ENCODE data around the gene HCRT. TPM values are rescaled to one million over a fixed set of nuclear protein-coding genes. Genes with fewer than 3 reads are reported as not detected.

The HCRT gene
- total RNA-seq, 2 experiments from 2014 or later, result not detected

- H3K27ac Mint-ChIP-seq, result peak overlapping the region; percentile 70
- H3K27me3 Mint-ChIP-seq (ENCODE audit: low read depth), result peaks cover 22% of the 10 kb centered on the region
- H3K9me3 Mint-ChIP-seq, result no peaks in the 10 kb centered on the region
- no peak for DNase-seq
- intact Hi-C loops (cut with micrococcal nuclease), result loop anchor here (1.0 to 5.0 kb wide), 5 partner anchors 65 to 344 kb away; partner anchors contain the start of gene STAT5A
- CTCF ChIA-PET, result interaction anchor here (0.8 to 2.2 kb wide), 4 partner anchors 11 to 224 kb away, joined by 3 to 9 read pairs (median 5); partner anchors contain the start of gene GHDC
- H3K4me3 Mint-ChIP-seq, result peak overlapping the region; percentile 86
- H3K4me1 Mint-ChIP-seq (ENCODE audit: low read depth), result peaks cover 48% of the 10 kb centered on the region
- H3K36me3 Mint-ChIP-seq (ENCODE audit: low read depth), result no peaks in the 10 kb centered on the region
These were observed 2.1 kb downstream of the HCRT start for GRCh38 chr17:42182927-42183734.

DNA sequence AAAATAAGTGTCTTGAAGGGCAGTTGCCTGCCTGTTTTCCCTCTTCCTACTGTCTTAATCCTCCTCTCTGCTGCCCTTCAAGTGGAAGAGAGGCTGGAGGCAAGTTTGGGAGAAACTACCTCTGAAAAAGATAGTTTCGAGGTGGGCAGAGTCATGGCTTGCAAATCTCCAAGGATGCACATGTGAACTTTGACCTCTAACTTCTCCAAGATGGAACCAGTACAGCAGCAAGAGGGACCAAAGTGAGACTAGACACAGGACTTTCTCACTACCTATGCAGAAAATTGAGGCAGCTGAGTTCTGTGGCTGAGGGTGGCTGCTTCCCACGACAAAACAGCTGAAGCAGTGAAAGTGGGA is 3.4 kb downstream of the HCRT start:
- Mint-ChIP-seq H3K9me3 (no peaks in the 10 kb centered on the region), H3K27ac (no peak overlapping the region), H3K27me3 (ENCODE audit: low read depth) (peaks cover 22% of the 10 kb centered on the region), H3K4me3 (peak overlapping the region; percentile 53), H3K36me3 (ENCODE audit: low read depth) (no peaks in the 10 kb centered on the region), H3K4me1 (ENCODE audit: low read depth) (peaks cover 48% of the 10 kb centered on the region)
- CTCF ChIA-PET, result interaction anchor here (0.6 to 2.7 kb wide), 18 partner anchors 9 to 233 kb away, joined by 3 to 13 read pairs (median 4); partner anchors contain the start of genes DHX58 and GHDC
- intact Hi-C loops (cut with micrococcal nuclease), result loop anchor here (1.0 to 5.0 kb wide), 8 partner anchors 27 to 345 kb away; partner anchors contain the start of genes RAB5C and STAT5A
- no peak for DNase-seq

GRCh38 chr17:42180922-42181850 is 4.1 kb downstream of the HCRT start, which contains the start of gene KCNH4:
TSS of gene KCNH4 (minus strand) at chr17:42181142. CDS start at chr17:42180945, 197 bp downstream.
- peak within 1 kb of the TSS; percentile 53 for H3K4me3 Mint-ChIP-seq
- intact Hi-C loops (cut with micrococcal nuclease), result loop anchor here (1.0 to 5.0 kb wide), 8 partner anchors 26 to 346 kb away; partner anchors contain the start of genes RAB5C and STAT5A
- CTCF ChIA-PET, result interaction anchor here (0.6 to 2.7 kb wide), 22 partner anchors 9 to 517 kb away, joined by 3 to 13 read pairs (median 4); partner anchors contain the start of genes DHX58 and GHDC
- peaks cover 22% of the 10 kb centered on the region for H3K27me3 Mint-ChIP-seq (ENCODE audit: low read depth)
- peak; percentile 91 for DNase-seq
- no peak within 1 kb of the TSS for H3K27ac Mint-ChIP-seq
- H3K4me1 Mint-ChIP-seq (ENCODE audit: low read depth), result peaks cover 48% of the 10 kb centered on the region
- no peaks in the 10 kb centered on the region for H3K36me3 Mint-ChIP-seq (ENCODE audit: low read depth)
- H3K9me3 Mint-ChIP-seq, result no peaks in the 10 kb centered on the region

DNA sequence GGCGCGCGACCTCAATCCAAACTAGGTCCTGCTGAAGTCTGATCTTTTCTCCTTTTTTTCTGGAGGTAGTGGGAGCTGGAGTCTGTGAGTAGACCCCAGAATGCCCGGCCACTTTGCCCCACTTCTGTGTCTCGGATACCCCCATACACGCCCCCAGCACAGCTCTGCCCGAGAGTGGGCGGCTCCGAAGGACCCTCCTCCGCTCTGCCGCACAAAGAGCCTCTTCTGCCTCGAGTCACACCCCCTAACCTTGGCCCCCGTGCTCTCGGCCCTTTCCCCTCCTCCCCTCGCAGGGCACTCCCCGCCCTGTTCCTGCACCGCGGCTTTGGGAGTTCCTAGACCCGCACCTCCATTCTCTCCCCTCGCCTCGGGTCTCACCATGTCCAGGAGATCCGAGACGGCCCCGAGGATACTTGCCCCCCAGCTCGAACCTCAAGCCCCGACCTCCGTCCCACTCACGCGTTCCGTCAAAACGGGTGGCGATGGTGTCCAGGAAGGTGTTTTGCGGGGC is 4.8 kb downstream of the HCRT start:
- Mint-ChIP-seq H3K4me3 (peak overlapping the region; percentile 51), H3K27ac (no peak overlapping the region), H3K27me3 (ENCODE audit: low read depth) (peaks cover 22% of the 10 kb centered on the region), H3K9me3 (no peaks in the 10 kb centered on the region), H3K36me3 (ENCODE audit: low read depth) (no peaks in the 10 kb centered on the region), H3K4me1 (ENCODE audit: low read depth) (peaks cover 48% of the 10 kb centered on the region)
- intact Hi-C loops (cut with micrococcal nuclease), result loop anchor here (2.0 to 5.0 kb wide), 6 partner anchors 26 to 347 kb away; partner anchors contain the start of genes RAB5C and STAT5A
- DNase-seq, result no peak
- CTCF ChIA-PET, result interaction anchor here (0.6 to 2.7 kb wide), 8 partner anchors 17 to 516 kb away, joined by 3 to 11 read pairs (median 4); no protein-coding TSS in a partner anchor

GRCh38 chr17:42179911-42180410 is 5.3 kb downstream of the HCRT start:
- Mint-ChIP-seq H3K36me3 (ENCODE audit: low read depth) (no peaks in the 10 kb centered on the region), H3K9me3 (no peaks in the 10 kb centered on the region), H3K4me1 (ENCODE audit: low read depth) (peaks cover 46% of the 10 kb centered on the region), H3K27me3 (ENCODE audit: low read depth) (peaks cover 22% of the 10 kb centered on the region), H3K4me3 (peak overlapping the region; percentile 51), H3K27ac (no peak overlapping the region)
- CTCF ChIA-PET, result interaction anchor here (0.6 to 2.7 kb wide), 9 partner anchors 9 to 515 kb away, joined by 3 to 11 read pairs (median 4); no protein-coding TSS in a partner anchor
- intact Hi-C loops (cut with micrococcal nuclease), result loop anchor here (2.0 to 5.0 kb wide), 6 partner anchors 25 to 347 kb away; partner anchors contain the start of genes RAB5C and STAT5A
- peak; percentile 51 for DNase-seq

DNA sequence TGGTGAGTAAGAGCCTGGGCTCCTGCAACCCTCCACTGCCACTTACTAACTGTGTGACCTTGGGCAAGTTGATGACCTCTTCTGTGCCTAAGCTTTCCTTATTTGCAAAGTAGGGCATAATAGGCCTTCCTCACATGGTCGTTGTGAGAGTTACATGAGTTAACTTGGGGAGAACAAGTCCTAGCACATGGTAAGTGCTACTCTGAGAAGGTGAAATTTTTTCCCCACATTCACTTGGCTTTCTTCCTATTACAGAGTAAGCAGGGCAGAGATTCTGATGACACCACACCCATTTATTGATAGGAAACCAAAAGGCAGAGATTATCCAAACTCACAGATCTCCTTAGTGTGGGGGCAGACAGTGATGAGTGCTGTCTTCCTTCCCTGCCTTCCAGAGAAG is 5.9 kb downstream of the HCRT start:
- H3K9me3 Mint-ChIP-seq, result no peaks in the 10 kb centered on the region
- no peak overlapping the region for H3K27ac Mint-ChIP-seq

GRCh38 chr17:42178817-42179216 is 6.4 kb downstream of the HCRT start:
- CTCF ChIA-PET, result interaction anchor here (0.7 to 1.5 kb wide), 4 partner anchors 48 to 220 kb away, joined by 3 to 5 read pairs (median 4); no protein-coding TSS in a partner anchor
- H3K36me3 Mint-ChIP-seq (ENCODE audit: low read depth), result no peaks in the 10 kb centered on the region
- intact Hi-C loops (cut with micrococcal nuclease), result no loop called here
- H3K4me3 Mint-ChIP-seq, result no peak overlapping the region
- peaks cover 37% of the 10 kb centered on the region for H3K4me1 Mint-ChIP-seq (ENCODE audit: low read depth)
- H3K9me3 Mint-ChIP-seq, result no peaks in the 10 kb centered on the region
- H3K27me3 Mint-ChIP-seq (ENCODE audit: low read depth), result peaks cover 22% of the 10 kb centered on the region
- no peak overlapping the region for H3K27ac Mint-ChIP-seq
- no peak for DNase-seq

More for the DNA sequence above, 5.9 kb downstream of the HCRT start:
- H3K4me3 Mint-ChIP-seq, result no peak overlapping the region
- intact Hi-C loops (cut with micrococcal nuclease), result no loop called here
- H3K36me3 Mint-ChIP-seq (ENCODE audit: low read depth), result no peaks in the 10 kb centered on the region
- DNase-seq, result no peak
- H3K27me3 Mint-ChIP-seq (ENCODE audit: low read depth), result peaks cover 22% of the 10 kb centered on the region
- H3K4me1 Mint-ChIP-seq (ENCODE audit: low read depth), result peaks cover 39% of the 10 kb centered on the region
- CTCF ChIA-PET, result interaction anchor here (0.6 to 1.5 kb wide), 6 partner anchors 8 to 416 kb away, joined by 3 to 5 read pairs (median 4); no protein-coding TSS in a partner anchor

DNA sequence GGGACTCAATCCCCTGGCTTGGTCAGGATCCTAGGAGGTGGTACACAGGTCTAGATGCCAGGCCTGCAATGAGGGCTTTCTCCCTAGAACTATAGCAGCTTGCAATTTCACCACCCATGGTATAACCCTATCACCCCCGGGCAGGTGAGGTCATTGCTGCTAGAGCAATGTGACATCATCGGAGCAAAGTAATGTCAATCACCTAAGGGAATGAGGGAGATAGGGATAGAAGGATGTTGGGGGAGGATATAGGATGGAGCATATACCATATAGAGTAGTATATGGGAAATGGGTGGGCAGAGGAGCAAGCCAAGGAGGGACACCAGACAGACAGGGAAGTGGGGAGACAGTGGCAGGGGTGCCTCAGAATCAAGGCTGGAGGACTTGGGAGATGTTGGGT is 7.6 kb downstream of the HCRT start:
- Mint-ChIP-seq H3K4me3 (no peak overlapping the region), H3K27me3 (ENCODE audit: low read depth) (peaks cover 18% of the 10 kb centered on the region), H3K36me3 (ENCODE audit: low read depth) (no peaks in the 10 kb centered on the region), H3K27ac (no peak overlapping the region), H3K4me1 (ENCODE audit: low read depth) (peaks cover 26% of the 10 kb centered on the region), H3K9me3 (no peaks in the 10 kb centered on the region)
- no peak for DNase-seq
- intact Hi-C loops (cut with micrococcal nuclease), result no loop called here
- CTCF ChIA-PET, result no interaction called here

DNA sequence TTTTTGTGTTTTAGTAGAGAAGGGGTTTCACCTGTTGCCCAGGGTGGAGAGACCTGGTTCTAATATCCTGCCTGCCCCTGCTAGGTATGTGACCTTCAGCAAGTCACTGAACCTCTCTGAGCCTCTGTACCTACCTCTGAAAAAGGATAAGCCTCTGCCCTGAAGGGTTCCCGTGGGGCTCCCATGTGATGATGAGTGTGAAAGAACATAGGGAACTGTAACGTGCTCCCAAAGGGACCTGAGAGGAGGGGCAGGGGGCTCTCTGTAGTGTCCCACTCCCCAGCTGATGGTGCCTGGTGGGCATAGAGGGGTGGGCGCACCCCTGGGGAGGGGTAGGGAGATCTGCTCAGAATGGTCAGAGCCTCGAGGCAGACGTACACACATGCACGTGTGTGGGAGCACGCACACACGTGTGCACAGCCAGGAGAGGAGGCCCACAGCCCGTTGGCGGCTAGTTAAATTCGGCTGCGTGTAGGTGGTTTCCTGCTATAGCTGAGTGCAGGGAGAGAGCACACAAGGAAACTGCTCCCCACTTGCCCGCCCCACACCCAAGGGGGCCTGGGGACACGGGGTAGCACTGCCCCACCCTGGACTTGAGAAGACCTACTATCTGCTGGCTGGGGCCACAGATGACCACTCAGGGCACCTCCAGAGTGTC is 11.0 kb downstream of the HCRT start:
- Mint-ChIP-seq H3K36me3 (ENCODE audit: low read depth) (no peaks in the 10 kb centered on the region), H3K27ac (no peak overlapping the region), H3K27me3 (ENCODE audit: low read depth) (peaks cover 1% of the 10 kb centered on the region), H3K4me3 (no peak overlapping the region), H3K4me1 (ENCODE audit: low read depth) (peaks cover 4% of the 10 kb centered on the region), H3K9me3 (no peaks in the 10 kb centered on the region)
- no peak for DNase-seq
- intact Hi-C loops (cut with micrococcal nuclease), result no loop called here
- CTCF ChIA-PET, result no interaction called here

DNA sequence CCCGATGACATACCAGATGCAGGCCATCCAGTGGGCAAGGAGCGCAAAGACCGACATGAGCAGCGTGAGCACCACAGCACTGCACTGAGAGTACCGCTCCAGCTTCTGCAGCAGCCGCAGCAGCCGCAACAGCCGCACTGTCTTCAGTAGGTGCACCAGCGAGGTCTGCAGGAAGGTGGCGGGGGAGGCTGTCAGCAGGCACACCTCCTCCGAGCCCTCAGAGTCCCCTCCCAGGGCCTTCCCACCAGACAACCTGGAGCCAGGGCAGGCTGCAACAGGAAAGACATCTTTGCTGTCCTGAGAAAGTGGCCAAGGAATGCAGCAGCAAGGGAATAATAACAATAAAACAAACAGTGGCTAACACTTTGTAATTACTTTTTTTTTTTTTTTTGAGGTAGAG is 13.4 kb downstream of the HCRT start:
- Mint-ChIP-seq H3K4me3 (no peak overlapping the region), H3K27me3 (ENCODE audit: low read depth) (no peaks in the 10 kb centered on the region), H3K27ac (no peak overlapping the region), H3K36me3 (ENCODE audit: low read depth) (no peaks in the 10 kb centered on the region), H3K4me1 (ENCODE audit: low read depth) (no peaks in the 10 kb centered on the region), H3K9me3 (no peaks in the 10 kb centered on the region)
- no peak for DNase-seq
- intact Hi-C loops (cut with micrococcal nuclease), result no loop called here
- CTCF ChIA-PET, result no interaction called here

DNA sequence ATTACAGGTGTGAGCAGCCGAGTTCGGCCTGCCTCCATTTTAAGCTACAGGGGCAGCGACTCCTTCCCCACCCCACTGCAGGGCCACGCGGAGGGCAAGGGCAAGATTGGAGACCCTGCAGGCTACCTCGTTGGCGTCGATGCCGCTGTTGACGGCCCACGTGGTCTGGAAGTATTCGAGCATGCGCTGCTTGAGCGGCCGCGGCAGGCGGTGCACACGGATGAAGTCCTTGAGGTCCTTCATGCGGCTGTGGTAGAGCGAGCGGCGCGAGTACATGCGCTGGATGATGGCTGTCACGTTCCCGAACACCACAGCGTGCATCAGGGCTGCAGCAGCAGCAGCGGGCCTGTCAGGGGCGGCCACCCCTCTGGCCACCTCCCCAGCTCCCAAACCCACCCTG is 15.9 kb downstream of the HCRT start:
- no peaks in the 10 kb centered on the region for H3K27me3 Mint-ChIP-seq (ENCODE audit: low read depth)
- no peak overlapping the region for H3K4me3 Mint-ChIP-seq
- DNase-seq, result no peak
- no peaks in the 10 kb centered on the region for H3K9me3 Mint-ChIP-seq
- no peaks in the 10 kb centered on the region for H3K4me1 Mint-ChIP-seq (ENCODE audit: low read depth)
- CTCF ChIA-PET, result no interaction called here
- no peak overlapping the region for H3K27ac Mint-ChIP-seq
- no peaks in the 10 kb centered on the region for H3K36me3 Mint-ChIP-seq (ENCODE audit: low read depth)
- intact Hi-C loops (cut with micrococcal nuclease), result no loop called here
